ENCODE measurements around the gene TRIM54.

The TRIM54 gene

GRCh38 chr2:27309651-27310050 is 27.4 kb downstream of the TRIM54 start:
- ChIA-PET CTCF (interaction anchor here (0.6 to 1.3 kb wide), 3 partner anchors 11 to 20 kb away, joined by 3 to 5 read pairs (median 3); no protein-coding TSS in a partner anchor), POLR2A (no interaction called here)
- no peak overlapping the region for H3K4me3 ChIP-seq (ENCODE audit: low read depth, low read length)
- no peaks in the 10 kb centered on the region for H3K4me1 ChIP-seq (ENCODE audit: control insufficient read depth, insufficient read depth, low read length)
- TF ChIP-seq PBX3 (CRISPR knock-in tag; IDR thresholded peaks at IDR 0.05) (no peak), BCL11A (tag by site-specific recombination; IDR thresholded peaks at IDR 0.05; ENCODE audit: low read depth) (no peak), ZNF146 (tag by site-specific recombination; IDR thresholded peaks at IDR 0.05) (no peak), ZBTB17 (tag by site-specific recombination; IDR thresholded peaks at IDR 0.05) (no peak), MEIS1 (CRISPR knock-in tag; IDR thresholded peaks at IDR 0.05; ENCODE audit: borderline replicate concordance) (no peak), GLI2 (tag by site-specific recombination; IDR thresholded peaks at IDR 0.05; ENCODE audit: borderline replicate concordance, low read depth) (no peak), ZNF449 (tag by site-specific recombination; IDR thresholded peaks at IDR 0.05) (no peak), ZNF658 (tag by site-specific recombination; IDR thresholded peaks at IDR 0.05) (no peak), ZBTB11 (tag by site-specific recombination; conservative IDR thresholded peaks at IDR 0.05; ENCODE audit: low read depth) (no peak), ZNF768 (tag by site-specific recombination; IDR thresholded peaks at IDR 0.05) (no peak), ZNF221 (tag by site-specific recombination; IDR thresholded peaks at IDR 0.05; ENCODE audit: borderline replicate concordance) (no peak)
- H3K36me3 ChIP-seq (ENCODE audit: control insufficient read depth in 2 of 2, insufficient read depth in 1 of 2, low read length in 2 of 2) = peaks cover 0 to 29% of the 10 kb centered on the region in 2 experiments; a peak in 2 of 3 replicates
- no peak overlapping the region for H3K27ac ChIP-seq (ENCODE audit: extremely low read depth, low read depth, low read length)
- no peaks in the 10 kb centered on the region for H3K9me3 ChIP-seq (ENCODE audit: control insufficient read depth, insufficient read depth, low read depth, low read length)

- no peak overlapping the region for H3K4me3 ChIP-seq (ENCODE audit: low read depth, low read length)
- H3K36me3 ChIP-seq (ENCODE audit: control insufficient read depth in 2 of 2, insufficient read depth in 1 of 2, low read length in 2 of 2) = peaks cover 0 to 41% of the 10 kb centered on the region in 2 experiments; a peak in 2 of 3 replicates
- POLR2A ChIA-PET = interaction anchor here (0.5 to 0.6 kb wide), 2 partner anchors 52 to 225 kb away, joined by 3 to 6 read pairs; no protein-coding TSS in a partner anchor
- H3K9me3 ChIP-seq (ENCODE audit: control insufficient read depth, insufficient read depth, low read depth, low read length) = no peaks in the 10 kb centered on the region
- H3K4me1 ChIP-seq (ENCODE audit: control insufficient read depth, insufficient read depth, low read length) = peaks cover 3% of the 10 kb centered on the region; the same call in 1 of the 2 replicates
- no peak overlapping the region for H3K27ac ChIP-seq (ENCODE audit: extremely low read depth, low read depth, low read length)
- CTCF ChIA-PET = interaction anchor here (0.7 to 2.3 kb wide), 3 partner anchors 9 to 371 kb away, joined by 3 to 11 read pairs (median 3); no protein-coding TSS in a partner anchor
- no peak for TF ChIP-seq OSR2 (tag by site-specific recombination; IDR thresholded peaks at IDR 0.05)
- TF ChIP-seq ZSCAN4 (tag by site-specific recombination; IDR thresholded peaks at IDR 0.05) = no peak
- TF ChIP-seq ZNF398 (tag by site-specific recombination; IDR thresholded peaks at IDR 0.05) = no peak
- no peak for TF ChIP-seq ZNF2 (tag by site-specific recombination; IDR thresholded peaks at IDR 0.05)
- TF ChIP-seq ZFHX2 (tag by site-specific recombination; conservative IDR thresholded peaks at IDR 0.05) = no peak
- no peak for TF ChIP-seq ZNF629 (tag by site-specific recombination; IDR thresholded peaks at IDR 0.05)
- no peak for TF ChIP-seq ZSCAN30 (tag by site-specific recombination; IDR thresholded peaks at IDR 0.05)
- TF ChIP-seq SP7 (tag by site-specific recombination; IDR thresholded peaks at IDR 0.05) = no peak
- TF ChIP-seq ZNF626 (tag by site-specific recombination; IDR thresholded peaks at IDR 0.05) = no peak
- no peak for TF ChIP-seq ZNF169 (tag by site-specific recombination; IDR thresholded peaks at IDR 0.05)
- TF ChIP-seq HOXC10 (CRISPR knock-in tag; IDR thresholded peaks at IDR 0.05) = no peak
- TF ChIP-seq ZNF561 (tag by site-specific recombination; IDR thresholded peaks at IDR 0.05; ENCODE audit: borderline replicate concordance) = no peak
- no peak for TF ChIP-seq ZNF530 (tag by site-specific recombination; IDR thresholded peaks at IDR 0.05; ENCODE audit: low read depth)
- TF ChIP-seq ZNF510 (tag by site-specific recombination; IDR thresholded peaks at IDR 0.05; ENCODE audit: insufficient replicate concordance) = no peak
- TF ChIP-seq ZNF274 (IDR thresholded peaks at IDR 0.05; ENCODE audit: low read length) = no peak
- no peak for TF ChIP-seq ZNF274 (tag by site-specific recombination; IDR thresholded peaks at IDR 0.05; ENCODE audit: borderline replicate concordance)
These were observed 29.9 kb downstream of the TRIM54 start for GRCh38 chr2:27312152-27312551.
